HEK293T (cell line): ENCODE data around the gene FHOD3.

Source experiments
- CTCF ChIA-PET: fragments of 350-600 bp; formaldehyde crosslinking; extraction: SDS; loops from one replicate; lab custom pipeline; 2021; ENCODE audit warnings: antibody characterized with exemption, inconsistent platforms; lab: Yijun Ruan, JAX
- POLR2A ChIA-PET: fragments of 350-600 bp; formaldehyde crosslinking; extraction: SDS; loops from one replicate; lab custom pipeline; 2020; ENCODE audit warnings: antibody characterized with exemption, inconsistent platforms; lab: Yijun Ruan, JAX
- DNase-seq: peaks from one replicate; pipeline ENCODE4 v3.0.0; 2012; ENCODE audit warnings: mixed read lengths; ENCODE audit errors: extremely low spot score
- ARNT ChIP-seq: fragments of 450-650 bp; IDR thresholded peaks from 2 replicates; pipeline ENCODE4 v1.6.1; 2017; ENCODE audit warnings: mild to moderate bottlenecking
- BHLHE40 ChIP-seq: fragments of 450-650 bp; IDR thresholded peaks from 2 replicates; pipeline ENCODE4 v1.6.1; 2016; ENCODE audit warnings: mild to moderate bottlenecking, moderate library complexity, borderline replicate concordance
- CTBP1 ChIP-seq: fragments of 450-650 bp; IDR thresholded peaks from 2 replicates; pipeline ENCODE4 v1.6.1; 2016; ENCODE audit warnings: borderline replicate concordance
- ELF4 ChIP-seq: fragments of 450-650 bp; IDR thresholded peaks from 2 replicates; pipeline ENCODE4 v1.6.1; 2017; ENCODE audit warnings: antibody characterized with exemption
- FOXA1 ChIP-seq: fragments of 450-650 bp; IDR thresholded peaks from 2 replicates; pipeline ENCODE4 v1.6.1; 2016; ENCODE audit warnings: mild to moderate bottlenecking
- FOXK2 ChIP-seq: fragments of 450-650 bp; IDR thresholded peaks from 2 replicates; pipeline ENCODE4 v1.6.1; 2016; ENCODE audit warnings: mild to moderate bottlenecking
- FOXM1 ChIP-seq: fragments of 450-650 bp; IDR thresholded peaks from 2 replicates; pipeline ENCODE4 v1.6.1; 2017; ENCODE audit warnings: mild to moderate bottlenecking, borderline replicate concordance
- HDGF ChIP-seq: fragments of 450-650 bp; IDR thresholded peaks from 2 replicates; pipeline ENCODE4 v1.6.1; 2017; ENCODE audit warnings: antibody characterized with exemption, borderline replicate concordance
- L3MBTL2 ChIP-seq: fragments of 450-650 bp; conservative IDR thresholded peaks from 2 replicates; pipeline ENCODE4 v1.6.1; 2016; ENCODE audit warnings: mild to moderate bottlenecking
- LEF1 ChIP-seq: fragments of 450-650 bp; IDR thresholded peaks from 2 replicates; pipeline ENCODE4 v1.6.1; 2017; ENCODE audit warnings: mild to moderate bottlenecking, borderline replicate concordance
- NFRKB ChIP-seq: fragments of 450-650 bp; IDR thresholded peaks from 2 replicates; pipeline ENCODE4 v1.6.1; 2016; ENCODE audit warnings: mild to moderate bottlenecking, moderate library complexity
- PKNOX1 ChIP-seq: fragments of 450-650 bp; IDR thresholded peaks from 2 replicates; pipeline ENCODE4 v1.6.1; 2016
- SP1 ChIP-seq: fragments of 450-650 bp; IDR thresholded peaks from 2 replicates; pipeline ENCODE4 v1.6.1; 2017
- SUZ12 ChIP-seq: fragments of 450-650 bp; IDR thresholded peaks from 2 replicates; pipeline ENCODE4 v1.6.1; 2016; ENCODE audit warnings: mild to moderate bottlenecking
- TARDBP ChIP-seq: fragments of 450-650 bp; IDR thresholded peaks from 2 replicates; pipeline ENCODE4 v1.6.1; 2016
- ZNF384 ChIP-seq: fragments of 450-650 bp; IDR thresholded peaks from 2 replicates; pipeline ENCODE4 v1.6.1; 2016

The FHOD3 gene

GRCh38 chr18:36734596-36734995 lies 437.1 kb downstream of the FHOD3 start:
- TF ChIP-seq FOXM1 (no peak), ZNF384 (no peak), LEF1 (no peak), ARNT (no peak), HDGF (no peak), PKNOX1 (no peak), NFRKB (no peak), ELF4 (no peak), TARDBP (no peak), FOXK2 (no peak), SP1 (no peak), BHLHE40 (no peak), CTBP1 (no peak), SUZ12 (no peak), FOXA1 (no peak), L3MBTL2 (no peak)
- no peak for DNase-seq
- CTCF ChIA-PET = interaction anchor here (0.7 to 1.4 kb wide), 2 partner anchors 16 to 281 kb away, joined by 3 read pairs; no protein-coding TSS in a partner anchor
- POLR2A ChIA-PET = no interaction called here

GRCh38 chr18:36735130-36735529 lies 437.6 kb downstream of the FHOD3 start:
- DNase-seq = no peak
- ChIA-PET POLR2A (no interaction called here), CTCF (no interaction called here)
- TF ChIP-seq SP1 (no peak), ARNT (no peak), FOXA1 (no peak), NFRKB (no peak), PKNOX1 (no peak), SUZ12 (no peak), ELF4 (no peak), HDGF (no peak), BHLHE40 (no peak), TARDBP (no peak), FOXK2 (no peak), ZNF384 (no peak), CTBP1 (no peak), LEF1 (no peak), L3MBTL2 (no peak), FOXM1 (no peak)

GRCh38 chr18:36736094-36736493 lies 438.6 kb downstream of the FHOD3 start:
- ChIA-PET POLR2A (no interaction called here), CTCF (interaction anchor here (0.6 kb wide), 1 partner anchor 749 kb away, joined by 3 read pairs; no protein-coding TSS in a partner anchor)
- DNase-seq = no peak
- no peak for TF ChIP-seq FOXK2
- no peak for TF ChIP-seq HDGF
- TF ChIP-seq LEF1 = no peak
- TF ChIP-seq FOXA1 = no peak
- no peak for TF ChIP-seq CTBP1
- TF ChIP-seq NFRKB = no peak
- TF ChIP-seq SP1 = no peak
- TF ChIP-seq FOXM1 = no peak
- no peak for TF ChIP-seq PKNOX1
- TF ChIP-seq TARDBP = no peak
- TF ChIP-seq BHLHE40 = no peak
- TF ChIP-seq ARNT = no peak
- no peak for TF ChIP-seq L3MBTL2
- no peak for TF ChIP-seq ZNF384
- no peak for TF ChIP-seq SUZ12
- no peak for TF ChIP-seq ELF4

- POLR2A ChIA-PET = no interaction called here
- CTCF ChIA-PET = no interaction called here
- TF ChIP-seq FOXK2 = no peak
- TF ChIP-seq FOXM1 = no peak
- no peak for TF ChIP-seq SP1
- TF ChIP-seq FOXA1 = no peak
- no peak for TF ChIP-seq L3MBTL2
- no peak for TF ChIP-seq SUZ12
- TF ChIP-seq HDGF = no peak
- TF ChIP-seq BHLHE40 = no peak
- no peak for TF ChIP-seq ZNF384
- no peak for TF ChIP-seq NFRKB
- no peak for TF ChIP-seq LEF1
- TF ChIP-seq PKNOX1 = no peak
- no peak for TF ChIP-seq TARDBP
- TF ChIP-seq ELF4 = no peak
- no peak for TF ChIP-seq CTBP1
- TF ChIP-seq ARNT = no peak
- DNase-seq = no peak
Observed at GRCh38 chr18:36737316-36737715, 439.8 kb downstream of the FHOD3 start.

- ChIA-PET CTCF (interaction anchor here (0.8 kb wide), 1 partner anchor 12 kb away, joined by 3 read pairs; no protein-coding TSS in a partner anchor), POLR2A (no interaction called here)
- TF ChIP-seq ARNT = no peak
- TF ChIP-seq HDGF = no peak
- TF ChIP-seq LEF1 = no peak
- no peak for TF ChIP-seq FOXM1
- TF ChIP-seq L3MBTL2 = no peak
- no peak for TF ChIP-seq SP1
- no peak for TF ChIP-seq NFRKB
- no peak for TF ChIP-seq TARDBP
- TF ChIP-seq ELF4 = no peak
- TF ChIP-seq ZNF384 = no peak
- no peak for TF ChIP-seq PKNOX1
- no peak for DNase-seq
Observed at GRCh38 chr18:36744261-36744876, 446.9 kb downstream of the FHOD3 start.
